OCI-M1 (cell line): ENCODE measurements around the gene KRT75.

ENCODE experiments used
- DNase-seq: peaks from one replicate; lab custom pipeline; 2025; lab: John Stamatoyannopoulos, UW

The KRT75 gene

GRCh38 chr12:52439845-52440244, 5.7 kb upstream of the KRT75 start:
- no peak for DNase-seq

GRCh38 chr12:52439420-52439819, 5.2 kb upstream of the KRT75 start:
- no peak for DNase-seq

- DNase-seq = no peak
Measured at GRCh38 chr12:52438305-52439301, 4.4 kb upstream of the KRT75 start.

- no peak for DNase-seq
Measured at GRCh38 chr12:52437508-52437907, 3.3 kb upstream of the KRT75 start.

- DNase-seq = no peak
Measured at GRCh38 chr12:52436828-52437474, 2.8 kb upstream of the KRT75 start.

GRCh38 chr12:52436000-52436827, 2.0 kb upstream of the KRT75 start:
- DNase-seq = no peak

GRCh38 chr12:52435659-52435999, 1.5 kb upstream of the KRT75 start:
- DNase-seq = no peak

GRCh38 chr12:52434760-52435530, 774 bp upstream of the KRT75 start:
- DNase-seq = no peak

GRCh38 chr12:52433501-52434080, 580 bp downstream of the KRT75 start:
- no peak for DNase-seq

GRCh38 chr12:52432559-52433207, 1.5 kb downstream of the KRT75 start:
- DNase-seq = no peak

- no peak for DNase-seq
Measured at GRCh38 chr12:52428121-52428520, 6.0 kb downstream of the KRT75 start.

GRCh38 chr12:52427083-52427482, 7.1 kb downstream of the KRT75 start:
- DNase-seq = no peak

- DNase-seq = no peak
Measured at GRCh38 chr12:52426034-52426433, 8.1 kb downstream of the KRT75 start.

GRCh38 chr12:52425466-52425865, 8.7 kb downstream of the KRT75 start:
- no peak for DNase-seq

GRCh38 chr12:52423661-52424500, 10.3 kb downstream of the KRT75 start:
- DNase-seq = no peak

GRCh38 chr12:52423035-52423434, 11.1 kb downstream of the KRT75 start:
- no peak for DNase-seq

- no peak for DNase-seq
Measured at GRCh38 chr12:52419656-52420055, 14.5 kb downstream of the KRT75 start.

GRCh38 chr12:52418576-52419110, 15.5 kb downstream of the KRT75 start:
- DNase-seq = no peak

- no peak for DNase-seq
Measured at GRCh38 chr12:52417740-52418139, 16.4 kb downstream of the KRT75 start.

GRCh38 chr12:52416795-52417194, 17.4 kb downstream of the KRT75 start:
- DNase-seq = no peak
